HCT116 (cell line): ENCODE results near the gene MAP7. TPM values are rescaled to one million over a fixed set of nuclear protein-coding genes. Genes with fewer than 3 reads are reported as not detected.
"Not testable (repeated sequence)": the region's sequence is repeated elsewhere in the genome, so short reads cannot be mapped to it uniquely, and the experiment has no call there.

Experiments used
- ATAC-seq: fragments of 200-7000 bp; cut with Tn5 transposase; 2 replicates; pipeline ENCODE4 v1.9.1; 2020; ENCODE audit warnings: mild to moderate bottlenecking, moderate library complexity
- BruUV-seq: library from RNA; stranded (reverse); fragments of 400-500 nt; replicated peaks from 2 replicates; lab custom pipeline; 2021; lab: Mats Ljungman, UMichigan
- CTCF ChIA-PET: fragments of 300-600 bp; sonication (Branson Sonifier 250); formaldehyde crosslinking; loops from one replicate; lab custom pipeline; 2021; ENCODE audit warnings: antibody characterized with exemption; lab: Charles Lee
- POLR2A ChIA-PET: fragments of 300-600, 350-600 bp; sonication (Branson Sonifier 250); formaldehyde crosslinking; loops from one replicate; lab custom pipeline; 2021; ENCODE audit warnings: antibody characterized with exemption; lab: Charles Lee
- RAD21 ChIA-PET, 2 experiments: fragments of 300-600 bp; sonication (Branson Sonifier 250); formaldehyde crosslinking; loops; one replicate each; lab custom pipeline; 2023; ENCODE audit warnings: low total read pairs in 2 of 2; ENCODE audit not compliant: uncharacterized antibody in 2 of 2, unreplicated experiment in 2 of 2, low non-redundant PET in 1 of 2; lab: Charles Lee
- DNase-seq: peaks from one replicate; pipeline ENCODE4 v3.0.0-alpha.2; 2010; ENCODE audit warnings: low read depth, low spot score
- H2AFZ ChIP-seq: fragments of 200-600 bp; shearing (Covaris generic), sonication (generic); 2 replicates; pipeline ENCODE4 v1.6.1; 2017; ENCODE audit warnings: low read depth, mixed run types, mixed read lengths, antibody characterized with exemption, low read length; ENCODE audit not compliant: poor library complexity, severe bottlenecking
- H3K27ac ChIP-seq: 2 replicates; pipeline ENCODE4 v1.5.1; 2012; ENCODE audit warnings: low read depth, low read length
- H3K27me3 ChIP-seq: fragments of 200-600 bp; sonication (generic); 2 replicates; pipeline ENCODE4 v1.6.1; 2016; ENCODE audit warnings: mixed run types, low read length, mixed read lengths; ENCODE audit not compliant: insufficient read depth
- H3K36me3 ChIP-seq, 2 experiments: fragments of 200-500 bp in 1 of 2; fragments of 200-600 bp in 1 of 2; sonication (Bioruptor generic) in 1 of 2; sonication (generic) in 1 of 2; 2 replicates each; pipeline versions ENCODE4 v1.5.1 to v1.6.1; 2014 to 2016; ENCODE audit warnings: low read length in 2 of 2, inconsistent platforms in 1 of 2, mixed read lengths in 1 of 2, mixed run types in 1 of 2; ENCODE audit not compliant: insufficient read depth in 2 of 2, control insufficient read depth in 1 of 2
- H3K4me1 ChIP-seq, 2 experiments: fragments of 200-600 bp in 1 of 2; sonication (generic) in 1 of 2; 2 replicates each; pipeline versions ENCODE4 v1.5.1 to v1.6.1; 2012 to 2017; ENCODE audit warnings: low read length in 2 of 2, inconsistent platforms in 1 of 2, mild to moderate bottlenecking in 1 of 2, mixed read lengths in 1 of 2, mixed run types in 1 of 2, moderate library complexity in 1 of 2; ENCODE audit not compliant: insufficient read depth in 2 of 2, control insufficient read depth in 1 of 2
- H3K4me2 ChIP-seq: fragments of 200-600 bp; sonication (generic); 2 replicates; pipeline ENCODE4 v1.6.1; 2017; ENCODE audit warnings: mixed run types, low read length, mixed read lengths
- H3K4me3 ChIP-seq, 2 experiments: fragments of 200-600 bp in 1 of 2; sonication (generic) in 1 of 2; replicated peaks in 1 of 2; 2 replicates each; pipeline ENCODE4 v1.5.1; 2011 to 2016; ENCODE audit warnings: low read length in 2 of 2, control low read depth in 1 of 2, low read depth in 1 of 2, mild to moderate bottlenecking in 1 of 2, mixed read lengths in 1 of 2, mixed run types in 1 of 2
- H3K79me2 ChIP-seq: fragments of 200-600 bp; sonication (generic); 2 replicates; pipeline ENCODE4 v1.6.1; 2017; ENCODE audit warnings: mild to moderate bottlenecking, mixed run types, low read length, moderate library complexity, mixed read lengths; ENCODE audit not compliant: insufficient read depth
- H3K9ac ChIP-seq: fragments of 200-600 bp; sonication (generic); 2 replicates; pipeline ENCODE4 v1.6.1; 2016; ENCODE audit warnings: low read length, mixed read lengths
- H3K9me2 ChIP-seq: fragments of 200-600 bp; sonication (generic), shearing (Covaris generic); 2 replicates; pipeline ENCODE4 v1.6.1; 2017; ENCODE audit warnings: mixed run types, mild to moderate bottlenecking, moderate library complexity; ENCODE audit not compliant: insufficient read depth
- H3K9me3 ChIP-seq, 2 experiments: fragments of 200-500 bp in 1 of 2; fragments of 200-600 bp in 1 of 2; sonication (Bioruptor generic) in 1 of 2; sonication (generic) in 1 of 2; 2 replicates each; pipeline ENCODE4 v1.6.1; 2014 to 2017; ENCODE audit warnings: low read length in 2 of 2, mixed read lengths in 2 of 2, inconsistent platforms in 1 of 2, low read depth in 1 of 2, mild to moderate bottlenecking in 1 of 2, mixed run types in 1 of 2, moderate library complexity in 1 of 2; ENCODE audit not compliant: control insufficient read depth in 1 of 2, insufficient read depth in 1 of 2
- H4K20me1 ChIP-seq: fragments of 200-600 bp; sonication (generic), shearing (Covaris generic); 2 replicates; pipeline ENCODE4 v1.6.1; 2017; ENCODE audit warnings: mixed run types, mild to moderate bottlenecking, moderate library complexity; ENCODE audit not compliant: insufficient read depth
- ATF3 ChIP-seq: IDR thresholded peaks from 2 replicates; pipeline ENCODE4 v1.6.1; 2012
- CBX3 ChIP-seq: IDR thresholded peaks from 2 replicates; pipeline ENCODE4 v1.6.1; 2012; ENCODE audit warnings: low read depth
- ELF1 ChIP-seq: IDR thresholded peaks from 2 replicates; pipeline ENCODE4 v1.6.1; 2012; ENCODE audit warnings: low read depth, borderline replicate concordance
- MAX ChIP-seq: IDR thresholded peaks from 2 replicates; pipeline ENCODE4 v1.6.1; 2012
- RAD21 ChIP-seq: IDR thresholded peaks from 2 replicates; pipeline ENCODE4 v1.6.1; 2012; ENCODE audit warnings: low read depth, mild to moderate bottlenecking
- ZFX ChIP-seq: fragments of 450-650 bp; IDR thresholded peaks from 2 replicates; pipeline ENCODE4 v1.6.1; 2017
- intact Hi-C: fragments of 100-400 bp; cut with micrococcal nuclease; formaldehyde crosslinking; loops from 2 replicates; pipeline ENCODE4 v1.10.0; 2022
- total RNA-seq: library from RNA; stranded (reverse); gene quantifications from one replicate; pipeline ENCODE4 v1.2.1, GENCODE V29; 2021; ENCODE audit not compliant: unreplicated experiment
- TF ChIP-seq, protein P1 (sequence below): IDR thresholded peaks from 2 replicates; pipeline ENCODE4 v1.6.1; 2011; ENCODE audit warnings: mild to moderate bottlenecking, low read length, moderate library complexity; ENCODE audit not compliant: insufficient replicate concordance; ENCODE audit errors: extremely low read depth

The MAP7 gene
- total RNA-seq, 1 experiment from 2014 or later = 35.5 TPM

DNA sequence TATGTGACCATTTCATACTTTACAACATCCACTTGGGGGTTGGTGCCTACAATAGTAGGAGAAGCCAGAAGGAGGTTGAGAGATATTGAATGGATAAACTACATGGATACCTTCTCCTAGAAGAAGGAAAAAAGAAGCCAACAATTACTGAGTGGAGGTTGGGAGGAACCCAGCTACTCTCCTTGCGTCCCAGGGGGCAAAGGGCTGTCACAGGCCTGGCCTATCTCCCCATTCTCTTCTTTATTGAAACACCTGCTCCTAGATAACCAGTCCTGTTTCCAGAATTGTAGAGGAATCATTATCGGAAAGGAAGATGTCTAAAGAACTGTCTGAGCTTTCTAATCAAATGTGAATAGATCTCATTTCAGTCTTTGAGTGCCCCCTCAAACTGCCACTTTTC, 115.1 kb downstream of the MAP7 start:
- H3K9ac ChIP-seq = no peak overlapping the region
- no peaks in the 10 kb centered on the region for H3K9me2 ChIP-seq
- no peak overlapping the region for H3K4me3 ChIP-seq
- H3K79me2 ChIP-seq = no peaks in the 10 kb centered on the region; the same call in 1 of the 2 replicates
- TF ChIP-seq, protein P1, sequence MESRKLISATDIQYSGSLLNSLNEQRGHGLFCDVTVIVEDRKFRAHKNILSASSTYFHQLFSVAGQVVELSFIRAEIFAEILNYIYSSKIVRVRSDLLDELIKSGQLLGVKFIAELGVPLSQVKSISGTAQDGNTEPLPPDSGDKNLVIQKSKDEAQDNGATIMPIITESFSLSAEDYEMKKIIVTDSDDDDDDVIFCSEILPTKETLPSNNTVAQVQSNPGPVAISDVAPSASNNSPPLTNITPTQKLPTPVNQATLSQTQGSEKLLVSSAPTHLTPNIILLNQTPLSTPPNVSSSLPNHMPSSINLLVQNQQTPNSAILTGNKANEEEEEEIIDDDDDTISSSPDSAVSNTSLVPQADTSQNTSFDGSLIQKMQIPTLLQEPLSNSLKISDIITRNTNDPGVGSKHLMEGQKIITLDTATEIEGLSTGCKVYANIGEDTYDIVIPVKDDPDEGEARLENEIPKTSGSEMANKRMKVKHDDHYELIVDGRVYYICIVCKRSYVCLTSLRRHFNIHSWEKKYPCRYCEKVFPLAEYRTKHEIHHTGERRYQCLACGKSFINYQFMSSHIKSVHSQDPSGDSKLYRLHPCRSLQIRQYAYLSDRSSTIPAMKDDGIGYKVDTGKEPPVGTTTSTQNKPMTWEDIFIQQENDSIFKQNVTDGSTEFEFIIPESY = no peak
- TF ChIP-seq MAX = no peak
- no peak for TF ChIP-seq RAD21
- no peak for TF ChIP-seq CBX3
- no peak for TF ChIP-seq ELF1
- no peak for TF ChIP-seq ZFX
- TF ChIP-seq ATF3 = no peak
- TF ChIP-seq, all 23 proteins: peak for 0
- ChIA-PET RAD21 (interaction anchor here in 1 of 2 experiments (0.6 kb wide), 1 partner anchor 115 kb away, joined by 3 read pairs; the partner anchor contains the start of gene MAP7), CTCF (no interaction called here), POLR2A (no interaction called here)
- no TSS peak for BruUV-seq
- H3K4me1 ChIP-seq = no peaks in the 10 kb centered on the region; a peak in 1 of 4 replicates
- H3K27me3 ChIP-seq = no peaks in the 10 kb centered on the region
- H3K9me3 ChIP-seq = no peaks in the 10 kb centered on the region
- no peak overlapping the region for H3K4me2 ChIP-seq
- no peaks in the 10 kb centered on the region for H4K20me1 ChIP-seq
- ATAC-seq (no peak), DNase-seq (no peak)
- H3K36me3 ChIP-seq = no peaks in the 10 kb centered on the region
- intact Hi-C loops = no loop called here
- H2AFZ ChIP-seq = no peak overlapping the region
- no peak overlapping the region for H3K27ac ChIP-seq

DNA sequence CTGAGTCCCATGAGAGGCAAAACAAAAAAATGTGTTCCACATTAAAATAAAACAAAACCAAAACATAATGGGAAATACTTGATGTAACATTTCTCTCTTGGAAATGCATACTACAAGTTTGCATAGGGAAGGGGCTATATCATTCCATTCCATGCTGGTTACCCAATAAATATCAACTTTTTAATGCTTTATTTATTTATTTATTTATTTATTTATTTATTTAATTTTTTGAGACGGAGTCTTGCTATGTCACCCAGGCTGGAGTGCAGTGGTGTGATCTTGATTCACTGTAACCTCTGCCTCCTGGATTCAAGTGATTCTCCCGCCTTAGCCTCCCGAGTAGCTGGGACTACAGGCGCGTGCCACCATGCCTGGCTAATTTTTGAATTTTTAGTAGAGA, 118.9 kb downstream of the MAP7 start:
- H3K79me2 ChIP-seq, CTCF ChIA-PET: not testable (repeated sequence)

More for the DNA sequence above, 118.9 kb downstream of the MAP7 start:
- POLR2A ChIA-PET, RAD21 ChIA-PET, H2AFZ ChIP-seq, H4K20me1 ChIP-seq, BruUV-seq, DNase-seq, H3K9me3 ChIP-seq, H3K4me1 ChIP-seq, H3K4me3 ChIP-seq, H3K27ac ChIP-seq, H3K4me2 ChIP-seq, ATAC-seq, intact Hi-C loops, H3K9me2 ChIP-seq, H3K9ac ChIP-seq, H3K27me3 ChIP-seq, H3K36me3 ChIP-seq: not testable (repeated sequence)
